Measurements from ENCODE around the gene ACOX2. TPM values are rescaled to one million over a fixed set of nuclear protein-coding genes. Genes with fewer than 3 reads are reported as not detected.

Gene ACOX2
- polyA plus RNA-seq (2013, experiment 1 of 2; ENCODE audit: insufficient read length) = 8.6 TPM
- 8.7 TPM for polyA plus RNA-seq (2013, experiment 2 of 2; ENCODE audit: insufficient read length)

GRCh38 chr3:58536501-58537411 lies at the start of gene ACOX2:
ACOX2 (minus strand) TSS chr3:58537190; CDS start chr3:58535106, 2,084 bp downstream.
- DNase-seq = peak; percentile 59

- DNase-seq = no peak
Measured at GRCh38 chr3:58585994-58586393, 49.0 kb upstream of the ACOX2 start.

- peak; percentile 53 for DNase-seq
Measured at GRCh38 chr3:58585005-58585786, 48.2 kb upstream of the ACOX2 start.

GRCh38 chr3:58584690-58585004 lies 47.7 kb upstream of the ACOX2 start:
- no peak for DNase-seq

- DNase-seq = no peak
Measured at GRCh38 chr3:58581328-58582091, 44.5 kb upstream of the ACOX2 start.

- DNase-seq = no peak
Measured at GRCh38 chr3:58580826-58581327, 43.9 kb upstream of the ACOX2 start.

GRCh38 chr3:58578873-58579272 lies 41.9 kb upstream of the ACOX2 start:
- DNase-seq = no peak

GRCh38 chr3:58577269-58577821 lies 40.4 kb upstream of the ACOX2 start, which contains the start of gene FAM107A:
FAM107A (minus strand) TSS chr3:58577391; CDS start chr3:58569860, 7,531 bp downstream.
- peak; percentile 42 for DNase-seq

- DNase-seq = no peak
Measured at GRCh38 chr3:58576716-58577115, 39.7 kb upstream of the ACOX2 start.

- DNase-seq = no peak
Measured at GRCh38 chr3:58575971-58576652, 39.1 kb upstream of the ACOX2 start.

- no peak for DNase-seq
Measured at GRCh38 chr3:58574682-58575081, 37.7 kb upstream of the ACOX2 start.

GRCh38 chr3:58574106-58574505 lies 37.1 kb upstream of the ACOX2 start:
- peak; percentile 28 for DNase-seq

GRCh38 chr3:58573640-58574039 lies 36.6 kb upstream of the ACOX2 start:
- DNase-seq = no peak

- no peak for DNase-seq
Measured at GRCh38 chr3:58572634-58573230, 35.7 kb upstream of the ACOX2 start.

GRCh38 chr3:58572013-58572633 lies 35.1 kb upstream of the ACOX2 start:
- no peak for DNase-seq

GRCh38 chr3:58570851-58571250 lies 33.9 kb upstream of the ACOX2 start:
- no peak for DNase-seq

GRCh38 chr3:58569287-58570001 lies 32.5 kb upstream of the ACOX2 start:
- DNase-seq = no peak

GRCh38 chr3:58568572-58569286 lies 31.7 kb upstream of the ACOX2 start:
- DNase-seq = peak; percentile 58

- DNase-seq = no peak
Measured at GRCh38 chr3:58567251-58567515, 30.2 kb upstream of the ACOX2 start.

Measured in fibroblast of skin of abdomen (primary cell).